NCI-H2227 treated with DMSO at 0.1 percent for 48 hours (cell line): ENCODE data around the gene NOP16.
"Not testable (repeated sequence)": the region's sequence is repeated elsewhere in the genome, so short reads cannot be mapped to it uniquely, and the experiment has no call there.

Experiments used
- DNase-seq: peaks from one replicate; lab custom pipeline; 2025; lab: John Stamatoyannopoulos, UW

Gene NOP16

GRCh38 chr5:176408590-176408989 lies 20.2 kb upstream of the NOP16 start:
- no peak for DNase-seq

- DNase-seq: not testable (repeated sequence)
Measured at GRCh38 chr5:176408252-176408573, 19.8 kb upstream of the NOP16 start.

- DNase-seq: no peak
Measured at GRCh38 chr5:176407456-176408251, 19.3 kb upstream of the NOP16 start.

DNA sequence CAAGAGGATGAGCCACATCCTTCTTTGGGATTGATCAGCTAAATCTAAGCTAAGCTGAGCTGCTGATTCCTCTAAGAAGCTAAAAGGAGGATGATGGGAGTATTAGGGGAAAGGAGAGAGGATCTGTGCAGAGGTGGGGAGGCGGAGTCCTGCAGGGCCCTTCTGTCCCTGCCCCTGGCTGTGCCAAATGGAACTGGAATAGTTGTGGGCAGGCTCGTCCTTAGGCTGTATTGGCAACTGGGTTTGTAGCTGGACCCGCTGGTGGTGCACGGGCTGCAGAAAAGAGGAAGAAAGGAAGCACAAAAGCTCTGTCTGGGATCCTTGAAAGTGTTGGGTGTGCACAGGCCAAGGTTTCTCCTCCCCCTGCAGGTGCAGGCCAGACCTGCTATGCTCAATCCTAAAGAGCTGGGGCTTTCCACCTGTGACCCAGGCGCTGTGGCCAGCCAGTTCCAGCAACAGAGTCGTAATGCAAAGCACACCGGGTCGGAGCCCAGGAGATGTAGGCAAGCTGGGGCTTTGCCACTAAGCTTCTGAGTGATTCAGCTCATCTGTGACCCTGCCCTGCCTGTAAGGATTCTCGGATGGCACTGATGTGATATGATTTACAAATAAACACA lies 18.1 kb upstream of the NOP16 start:
- no peak for DNase-seq

- DNase-seq: no peak
Measured at GRCh38 chr5:176405656-176406435, 17.4 kb upstream of the NOP16 start.

- no peak for DNase-seq
Measured at GRCh38 chr5:176401281-176402205, 13.1 kb upstream of the NOP16 start.

DNA sequence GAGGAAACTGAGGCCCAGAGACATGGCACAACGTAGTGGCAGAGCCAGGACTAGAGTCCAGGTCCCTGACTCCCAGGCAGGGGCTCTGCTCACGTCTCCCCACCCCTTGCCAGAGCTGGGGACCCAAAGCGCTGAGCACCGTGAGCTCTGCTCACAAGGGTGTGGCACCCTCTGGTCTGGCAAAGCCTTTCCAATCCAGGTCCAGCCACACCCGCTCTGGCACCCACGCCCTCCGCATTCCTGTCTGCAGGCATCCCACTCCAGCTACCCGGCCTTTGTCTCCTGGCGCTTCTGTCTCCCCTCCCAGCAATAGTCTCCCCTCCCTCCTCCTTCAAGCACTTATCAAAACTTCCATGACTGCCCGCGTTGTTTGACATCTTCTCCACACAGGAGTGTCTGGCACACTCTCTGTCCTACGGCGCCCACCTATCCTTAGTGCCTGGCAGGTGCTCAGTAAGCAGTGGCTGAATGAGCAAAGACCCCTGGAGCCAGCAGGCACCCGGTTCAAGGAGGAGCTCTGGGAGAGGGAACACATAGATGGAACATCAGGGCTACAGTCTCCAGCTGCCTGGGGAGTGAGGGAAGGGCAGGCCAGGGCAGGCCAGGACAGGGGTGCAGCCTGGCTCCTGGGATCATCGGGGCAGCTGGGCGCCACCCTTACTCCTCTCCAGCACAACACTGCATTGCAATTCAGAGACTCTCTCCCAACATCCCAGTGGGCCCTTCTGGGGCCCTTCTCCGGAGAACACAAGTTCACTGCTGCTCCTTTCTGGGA lies 12.2 kb upstream of the NOP16 start:
- DNase-seq: no peak

GRCh38 chr5:176397736-176398420 lies 9.5 kb upstream of the NOP16 start:
- DNase-seq: no peak

DNA sequence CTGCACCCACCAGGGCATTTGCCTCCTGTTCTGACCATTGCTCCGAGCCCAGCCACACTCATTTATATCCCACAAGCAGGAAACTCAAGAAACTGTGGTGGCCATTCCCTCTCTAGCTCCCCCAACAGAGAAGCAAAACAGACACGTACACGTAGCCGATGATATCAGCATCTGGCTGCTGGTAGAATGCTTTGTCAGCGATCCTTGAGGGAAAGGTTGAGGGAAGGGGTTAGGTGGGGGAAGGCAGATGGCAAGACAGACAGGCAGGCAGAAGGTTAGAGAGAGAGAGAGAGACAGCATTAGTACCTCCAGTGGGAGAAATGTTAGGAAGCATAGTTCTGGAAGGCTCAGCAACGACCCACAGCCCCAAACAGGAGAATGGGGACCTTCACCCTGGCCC lies 7.9 kb upstream of the NOP16 start:
- DNase-seq: no peak

GRCh38 chr5:176394881-176395675 lies 6.7 kb upstream of the NOP16 start:
- no peak for DNase-seq

- no peak for DNase-seq
Measured at GRCh38 chr5:176394096-176394495, 5.7 kb upstream of the NOP16 start.

DNA sequence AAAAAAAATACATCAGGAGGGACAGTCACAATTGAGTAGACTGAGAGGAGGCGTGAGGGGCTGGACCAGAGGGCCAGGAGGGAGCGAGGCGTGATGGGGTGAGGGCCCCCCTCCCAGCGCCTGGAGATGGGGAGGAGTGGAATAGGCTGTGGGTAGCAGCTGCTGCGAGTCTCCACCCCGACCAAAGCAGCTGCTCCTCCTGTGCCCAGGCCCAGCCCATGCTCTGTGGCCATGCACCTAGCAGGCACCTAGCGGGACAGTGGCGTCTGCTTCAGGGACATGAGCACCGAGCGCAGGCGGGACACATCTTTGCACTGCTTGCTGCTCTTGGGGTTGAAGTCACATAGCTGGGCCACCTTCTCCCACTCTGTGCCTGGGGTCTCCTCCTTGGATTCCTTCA lies 4.1 kb upstream of the NOP16 start:
- no peak for DNase-seq

DNA sequence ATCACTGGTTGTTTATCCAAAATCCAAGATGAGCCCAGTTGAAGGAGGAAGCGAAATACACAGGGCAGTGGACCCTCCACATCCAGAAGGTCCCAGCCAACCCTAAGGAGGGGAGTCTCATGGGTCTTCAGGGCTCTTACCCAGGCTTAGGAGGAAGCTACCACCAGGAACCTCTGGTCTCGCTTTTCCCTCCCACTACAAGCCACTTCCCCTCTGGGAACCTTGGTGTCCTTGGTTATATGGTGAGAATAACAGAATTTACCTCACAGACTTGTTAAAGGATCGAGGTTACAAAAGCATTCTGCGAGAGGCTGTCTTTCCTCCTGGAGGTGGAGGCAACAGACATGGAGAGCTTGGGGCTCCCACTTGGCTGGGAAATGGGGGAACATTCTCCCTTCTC lies 3.6 kb upstream of the NOP16 start:
- DNase-seq: no peak

- DNase-seq: no peak
Measured at GRCh38 chr5:176391479-176391878, 3.1 kb upstream of the NOP16 start.

DNA sequence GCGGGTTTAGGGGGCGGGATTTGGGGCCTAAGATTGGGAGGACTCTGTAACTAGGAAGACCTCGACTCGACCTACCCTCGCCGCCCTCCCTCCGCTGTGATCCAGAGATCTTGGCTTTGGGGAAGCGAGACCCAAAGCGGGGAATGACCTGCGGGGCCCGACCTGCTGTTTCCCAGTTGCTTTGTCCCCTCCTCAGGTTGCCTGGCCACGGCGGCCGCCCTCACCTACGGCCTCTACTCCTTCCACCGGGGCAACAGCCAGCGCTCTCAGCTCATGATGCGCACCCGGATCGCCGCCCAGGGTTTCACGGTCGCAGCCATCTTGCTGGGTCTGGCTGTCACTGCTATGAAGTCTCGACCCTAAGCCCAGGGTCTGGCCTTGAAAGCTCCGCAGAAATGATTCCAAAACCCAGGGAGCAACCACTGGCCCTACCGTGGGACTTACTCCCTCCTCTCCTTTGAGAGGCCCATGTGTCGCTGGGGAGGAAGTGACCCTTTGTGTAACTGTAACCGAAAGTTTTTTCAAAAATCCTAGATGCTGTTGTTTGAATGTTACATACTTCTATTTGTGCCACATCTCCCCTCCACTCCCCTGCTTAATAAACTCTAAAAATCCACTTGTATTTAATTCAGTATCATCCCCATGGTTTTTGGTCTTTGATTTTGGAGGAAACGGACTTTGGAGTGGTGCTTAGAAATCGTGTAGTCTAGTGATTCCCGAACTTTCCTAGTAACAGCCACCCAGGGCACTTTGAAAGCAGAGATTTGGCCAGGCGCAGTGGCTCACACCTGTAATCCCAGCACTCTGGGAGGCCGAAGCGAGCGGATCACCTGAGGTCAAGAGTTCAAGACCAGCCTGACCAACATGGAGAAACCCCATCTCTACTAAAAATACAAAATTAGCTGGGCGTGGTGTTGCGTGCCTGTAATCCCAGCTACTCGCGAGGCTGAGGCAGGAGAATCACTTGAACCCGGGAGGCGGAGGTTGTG lies 1.0 kb upstream of the NOP16 start:
- no peak for DNase-seq

DNA sequence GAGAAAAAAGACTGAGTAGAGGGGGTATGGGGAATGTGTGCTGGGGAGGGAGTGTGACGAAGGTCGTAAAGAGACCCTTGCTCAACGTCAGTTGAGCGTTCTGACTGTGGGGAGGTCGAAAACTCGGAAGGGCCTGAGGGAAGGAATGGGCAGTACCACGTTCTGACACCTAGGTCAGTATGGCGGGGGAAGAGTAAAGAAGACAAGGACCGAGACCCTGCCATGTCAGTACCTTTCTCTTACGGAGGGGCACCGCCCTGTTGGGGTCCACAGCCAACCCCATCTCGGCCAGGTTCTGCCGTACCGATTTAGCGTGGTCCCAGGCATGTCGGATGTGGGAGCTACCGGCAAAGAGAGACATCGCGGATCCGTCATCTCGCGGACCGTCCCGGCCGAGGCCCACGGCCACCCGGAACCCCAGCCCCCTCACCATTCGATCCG lies 375 bp downstream of the NOP16 start:
- no peak for DNase-seq

DNA sequence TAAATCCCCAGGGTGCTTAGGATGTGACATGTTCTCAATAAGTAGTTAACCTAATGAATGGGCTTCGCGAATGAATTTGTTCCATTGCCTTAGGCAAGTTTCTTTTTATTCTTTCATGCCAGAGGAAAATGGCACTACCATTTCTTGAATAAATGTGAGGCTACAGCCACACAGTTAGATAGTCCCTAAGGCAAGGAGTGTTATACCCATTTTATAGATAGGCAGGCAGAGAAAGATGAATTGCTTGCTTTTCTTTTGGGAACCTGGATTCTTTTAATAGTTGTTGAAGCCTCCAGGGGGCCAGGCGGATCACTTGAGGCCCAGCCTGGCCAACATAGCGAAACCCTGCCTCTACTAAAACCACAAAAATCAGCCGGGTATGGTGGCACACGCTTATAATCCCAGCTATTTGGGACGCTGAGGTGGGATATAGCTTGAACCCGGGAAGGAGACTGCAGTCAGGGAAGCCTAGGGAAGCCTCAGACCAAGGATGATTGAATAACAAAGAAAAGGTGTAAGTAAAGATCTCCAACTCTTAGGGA lies 943 bp downstream of the NOP16 start:
- no peak for DNase-seq

DNA sequence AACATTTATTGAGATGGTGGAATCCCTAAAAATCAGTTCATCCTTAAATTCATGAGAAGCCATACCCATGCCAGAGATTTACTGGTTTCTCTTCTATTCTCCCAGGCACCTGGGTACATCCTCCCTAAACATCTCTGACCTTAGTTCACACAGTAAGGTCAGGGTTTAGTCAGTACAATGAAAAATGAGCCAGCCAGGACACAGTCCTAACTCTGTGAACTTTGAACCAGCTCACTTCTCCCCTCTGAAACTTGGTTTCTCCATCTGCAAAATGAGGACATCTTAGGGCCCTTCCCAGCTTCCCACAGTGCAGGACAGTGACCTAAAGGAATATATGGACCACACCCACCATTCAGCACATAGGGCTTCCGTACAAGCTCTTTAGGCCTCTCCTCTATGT lies 1.9 kb downstream of the NOP16 start:
- no peak for DNase-seq
